ENCODE measurements around the gene TEDC2.

GRCh38 chr16:2420035-2420434, 39.9 kb upstream of the TEDC2 start:
- TF ChIP-seq MXI1 (IDR thresholded peaks at IDR 0.05; ENCODE audit: low read depth, low read length) (no peak), EZH2phosphoT487 (IDR thresholded peaks at IDR 0.05; ENCODE audit: borderline replicate concordance, low read depth) (no peak), CTCF (IDR thresholded peaks at IDR 0.05) (no peak), TAF1 (IDR thresholded peaks at IDR 0.05; ENCODE audit: borderline replicate concordance, low read depth, low read length) (no peak)
- TF ChIP-seq, protein P1, sequence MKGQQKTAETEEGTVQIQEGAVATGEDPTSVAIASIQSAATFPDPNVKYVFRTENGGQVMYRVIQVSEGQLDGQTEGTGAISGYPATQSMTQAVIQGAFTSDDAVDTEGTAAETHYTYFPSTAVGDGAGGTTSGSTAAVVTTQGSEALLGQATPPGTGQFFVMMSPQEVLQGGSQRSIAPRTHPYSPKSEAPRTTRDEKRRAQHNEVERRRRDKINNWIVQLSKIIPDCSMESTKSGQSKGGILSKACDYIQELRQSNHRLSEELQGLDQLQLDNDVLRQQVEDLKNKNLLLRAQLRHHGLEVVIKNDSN (IDR thresholded peaks at IDR 0.05; ENCODE audit: borderline replicate concordance, low read depth): no peak
- TF ChIP-seq, protein P2, sequence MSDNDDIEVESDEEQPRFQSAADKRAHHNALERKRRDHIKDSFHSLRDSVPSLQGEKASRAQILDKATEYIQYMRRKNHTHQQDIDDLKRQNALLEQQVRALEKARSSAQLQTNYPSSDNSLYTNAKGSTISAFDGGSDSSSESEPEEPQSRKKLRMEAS (IDR thresholded peaks at IDR 0.05; ENCODE audit: low read depth): no peak
